GM12878 (cell line): Measurements from ENCODE around the gene ADD1. TPM values are rescaled to one million over a fixed set of nuclear protein-coding genes. Genes with fewer than 3 reads are reported as not detected.

ENCODE experiments used
- ASH2L ChIP-seq: fragments of 300-600, 200-600 bp; sonication (generic); IDR thresholded peaks from 2 replicates; pipeline ENCODE4 v1.6.1; 2017; ENCODE audit warnings: low read depth, mild to moderate bottlenecking, borderline replicate concordance
- BACH1 ChIP-seq: fragments of 450-650 bp; IDR thresholded peaks from 2 replicates; pipeline ENCODE4 v1.6.1; 2017; ENCODE audit warnings: mild to moderate bottlenecking, borderline replicate concordance
- CHD1 ChIP-seq: IDR thresholded peaks from 2 replicates; pipeline ENCODE4 v1.6.1; 2012; ENCODE audit warnings: low read depth, low read length, improper control_type of control experiment
- GABPA ChIP-seq: IDR thresholded peaks from 2 replicates; pipeline ENCODE4 v1.6.1; 2014; ENCODE audit warnings: antibody characterized with exemption, low read depth, mild to moderate bottlenecking, inconsistent platforms
- HDAC6 ChIP-seq: fragments of 200-600 bp; sonication (generic); IDR thresholded peaks from one replicate; pipeline ENCODE4 v1.8.0; 2017; ENCODE audit warnings: antibody characterized with exemption; ENCODE audit not compliant: unreplicated experiment
- MEF2A ChIP-seq: IDR thresholded peaks from 2 replicates; pipeline ENCODE4 v1.6.1; 2011; ENCODE audit warnings: low read depth, mild to moderate bottlenecking, low read length, moderate library complexity; ENCODE audit not compliant: insufficient read depth
- NR2F1 ChIP-seq: fragments of 450-650 bp; conservative IDR thresholded peaks from 2 replicates; pipeline ENCODE4 v1.6.1; 2017; ENCODE audit warnings: mild to moderate bottlenecking
- PML ChIP-seq: IDR thresholded peaks from 2 replicates; pipeline ENCODE4 v1.6.1; 2012; ENCODE audit warnings: low read length, inconsistent platforms
- SP1 ChIP-seq: IDR thresholded peaks from one replicate; pipeline ENCODE4 v1.6.1; 2011; ENCODE audit warnings: low read depth, low read length
- SREBF2 ChIP-seq: IDR thresholded peaks from 2 replicates; pipeline ENCODE4 v1.6.1; 2012; ENCODE audit warnings: mild to moderate bottlenecking, low read length
- STAT1 ChIP-seq: fragments of 450-650 bp; conservative IDR thresholded peaks from 2 replicates; pipeline ENCODE4 v1.6.1; 2014; ENCODE audit warnings: antibody characterized with exemption, mild to moderate bottlenecking
- TAF1 ChIP-seq: IDR thresholded peaks from 2 replicates; pipeline ENCODE4 v1.6.1; 2011; ENCODE audit warnings: mild to moderate bottlenecking, low read depth, low read length, borderline replicate concordance
- TARDBP ChIP-seq: IDR thresholded peaks from 2 replicates; pipeline ENCODE4 v1.6.1; 2016; ENCODE audit warnings: borderline replicate concordance
- TCF3 ChIP-seq: IDR thresholded peaks from 2 replicates; pipeline ENCODE4 v1.6.1; 2012; ENCODE audit warnings: low read depth, mild to moderate bottlenecking, low read length, borderline replicate concordance; ENCODE audit not compliant: insufficient read depth
- ZNF217 ChIP-seq: fragments of 450-650 bp; IDR thresholded peaks from 2 replicates; pipeline ENCODE4 v1.6.1; 2017; ENCODE audit warnings: antibody characterized with exemption, mild to moderate bottlenecking
- polyA plus RNA-seq, 11 experiments: library from polyadenylated mRNA; depleted of rRNA in 4 of 11; unstranded in 6 of 11; stranded (reverse) in 5 of 11; fragments of >200 nt; fragmentation: Nextera tagmentation in 4 of 11; fragmentation: Illumina TruSeq in 1 of 11; extraction: Ambion mirVana in 4 of 11; extraction: Trizol in 1 of 11; gene quantifications; 1 replicate in 1 of 11; 2 replicates in 10 of 11; pipeline versions ENCODE4 v1.2.1 to v1.2.3, GENCODE V29; 2011 to 2016; ENCODE audit warnings: inconsistent platforms in 2 of 11, missing spikeins in 2 of 11, low read depth in 1 of 11
- total RNA-seq, 4 experiments: library from RNA; depleted of rRNA in 3 of 4; stranded (reverse); fragments of >200 nt in 3 of 4; fragmentation: Illumina TruSeq in 1 of 4; extraction: Trizol in 1 of 4; gene quantifications; 2 replicates each; pipeline versions ENCODE4 v1.2.1 to v1.2.3, GENCODE V29; 2013 to 2021
- TF ChIP-seq, protein P1 (sequence below): fragments of 450-650 bp; IDR thresholded peaks from 2 replicates; pipeline ENCODE4 v1.6.1; 2017; ENCODE audit warnings: antibody characterized with exemption, mild to moderate bottlenecking, moderate library complexity
- TF ChIP-seq, protein P2 (sequence below): IDR thresholded peaks from 2 replicates; pipeline ENCODE4 v1.6.1; 2011; ENCODE audit warnings: low read depth, mild to moderate bottlenecking, low read length, moderate library complexity, borderline replicate concordance; ENCODE audit errors: extremely low read depth
- TF ChIP-seq, protein P3 (sequence below): IDR thresholded peaks from 2 replicates; pipeline ENCODE4 v1.6.1; 2012; ENCODE audit warnings: improper control_type of control experiment, low read depth, low read length; ENCODE audit not compliant: insufficient replicate concordance
- TF ChIP-seq, protein P4 (sequence below): fragments of 450-650 bp; IDR thresholded peaks from 2 replicates; pipeline ENCODE4 v1.6.1; 2017; ENCODE audit warnings: mild to moderate bottlenecking, moderate library complexity

The ADD1 gene
- total and polyA plus RNA-seq, 10 of the 15 experiments (the other 5 are each of a cell fraction or from before 2014, with no cell fraction given): 21.6 to 182 (median 105) TPM

DNA sequence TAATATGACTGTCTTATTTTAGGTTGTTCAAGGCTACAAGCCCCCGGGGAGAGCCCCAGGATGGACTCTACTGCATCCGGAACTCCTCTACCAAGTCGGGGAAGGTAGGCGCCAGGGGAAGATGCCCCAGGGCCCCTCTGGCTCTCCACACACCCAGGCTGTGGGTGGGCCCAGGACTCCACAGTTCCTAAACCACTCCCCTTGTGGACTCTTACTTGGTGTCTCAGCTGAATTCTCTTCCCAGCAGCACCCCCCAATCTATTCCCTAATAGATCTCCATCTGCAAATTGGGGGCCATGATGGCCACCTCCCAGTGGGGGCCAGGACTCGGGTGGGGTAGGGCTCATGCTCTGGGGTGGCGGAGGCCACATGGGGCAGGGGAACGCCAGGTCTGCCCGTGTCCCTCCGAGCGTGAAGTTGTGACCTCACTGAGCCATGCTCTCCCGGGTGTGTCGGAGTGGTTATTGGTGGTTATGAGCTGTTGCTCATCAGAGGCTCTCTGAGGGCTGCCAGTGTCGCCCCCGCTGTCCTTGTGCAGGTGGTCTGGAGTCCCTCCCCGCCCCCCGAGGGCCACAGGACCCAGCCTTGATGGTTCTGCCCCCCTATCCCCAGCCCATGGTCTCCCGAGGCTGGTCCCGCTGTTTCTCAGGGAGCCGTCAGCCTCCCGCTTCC lies 11.2 kb upstream of the ADD1 start (continued):
- TF ChIP-seq, protein P1, sequence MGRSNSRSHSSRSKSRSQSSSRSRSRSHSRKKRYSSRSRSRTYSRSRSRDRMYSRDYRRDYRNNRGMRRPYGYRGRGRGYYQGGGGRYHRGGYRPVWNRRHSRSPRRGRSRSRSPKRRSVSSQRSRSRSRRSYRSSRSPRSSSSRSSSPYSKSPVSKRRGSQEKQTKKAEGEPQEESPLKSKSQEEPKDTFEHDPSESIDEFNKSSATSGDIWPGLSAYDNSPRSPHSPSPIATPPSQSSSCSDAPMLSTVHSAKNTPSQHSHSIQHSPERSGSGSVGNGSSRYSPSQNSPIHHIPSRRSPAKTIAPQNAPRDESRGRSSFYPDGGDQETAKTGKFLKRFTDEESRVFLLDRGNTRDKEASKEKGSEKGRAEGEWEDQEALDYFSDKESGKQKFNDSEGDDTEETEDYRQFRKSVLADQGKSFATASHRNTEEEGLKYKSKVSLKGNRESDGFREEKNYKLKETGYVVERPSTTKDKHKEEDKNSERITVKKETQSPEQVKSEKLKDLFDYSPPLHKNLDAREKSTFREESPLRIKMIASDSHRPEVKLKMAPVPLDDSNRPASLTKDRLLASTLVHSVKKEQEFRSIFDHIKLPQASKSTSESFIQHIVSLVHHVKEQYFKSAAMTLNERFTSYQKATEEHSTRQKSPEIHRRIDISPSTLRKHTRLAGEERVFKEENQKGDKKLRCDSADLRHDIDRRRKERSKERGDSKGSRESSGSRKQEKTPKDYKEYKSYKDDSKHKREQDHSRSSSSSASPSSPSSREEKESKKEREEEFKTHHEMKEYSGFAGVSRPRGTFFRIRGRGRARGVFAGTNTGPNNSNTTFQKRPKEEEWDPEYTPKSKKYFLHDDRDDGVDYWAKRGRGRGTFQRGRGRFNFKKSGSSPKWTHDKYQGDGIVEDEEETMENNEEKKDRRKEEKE: no peak
- no peak for TF ChIP-seq MEF2A
- peak; percentile 56; the same call in 1 of the 2 replicates for TF ChIP-seq NR2F1
- no peak for TF ChIP-seq CHD1
- no peak for TF ChIP-seq SP1
- TF ChIP-seq SREBF2: no peak
- no peak for TF ChIP-seq TCF3
- TF ChIP-seq STAT1: no peak
- no peak for TF ChIP-seq TARDBP
- no peak for TF ChIP-seq BACH1
- TF ChIP-seq, protein P2, sequence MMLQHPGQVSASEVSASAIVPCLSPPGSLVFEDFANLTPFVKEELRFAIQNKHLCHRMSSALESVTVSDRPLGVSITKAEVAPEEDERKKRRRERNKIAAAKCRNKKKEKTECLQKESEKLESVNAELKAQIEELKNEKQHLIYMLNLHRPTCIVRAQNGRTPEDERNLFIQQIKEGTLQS: no peak
- TF ChIP-seq HDAC6: no peak
- TF ChIP-seq, protein P3, sequence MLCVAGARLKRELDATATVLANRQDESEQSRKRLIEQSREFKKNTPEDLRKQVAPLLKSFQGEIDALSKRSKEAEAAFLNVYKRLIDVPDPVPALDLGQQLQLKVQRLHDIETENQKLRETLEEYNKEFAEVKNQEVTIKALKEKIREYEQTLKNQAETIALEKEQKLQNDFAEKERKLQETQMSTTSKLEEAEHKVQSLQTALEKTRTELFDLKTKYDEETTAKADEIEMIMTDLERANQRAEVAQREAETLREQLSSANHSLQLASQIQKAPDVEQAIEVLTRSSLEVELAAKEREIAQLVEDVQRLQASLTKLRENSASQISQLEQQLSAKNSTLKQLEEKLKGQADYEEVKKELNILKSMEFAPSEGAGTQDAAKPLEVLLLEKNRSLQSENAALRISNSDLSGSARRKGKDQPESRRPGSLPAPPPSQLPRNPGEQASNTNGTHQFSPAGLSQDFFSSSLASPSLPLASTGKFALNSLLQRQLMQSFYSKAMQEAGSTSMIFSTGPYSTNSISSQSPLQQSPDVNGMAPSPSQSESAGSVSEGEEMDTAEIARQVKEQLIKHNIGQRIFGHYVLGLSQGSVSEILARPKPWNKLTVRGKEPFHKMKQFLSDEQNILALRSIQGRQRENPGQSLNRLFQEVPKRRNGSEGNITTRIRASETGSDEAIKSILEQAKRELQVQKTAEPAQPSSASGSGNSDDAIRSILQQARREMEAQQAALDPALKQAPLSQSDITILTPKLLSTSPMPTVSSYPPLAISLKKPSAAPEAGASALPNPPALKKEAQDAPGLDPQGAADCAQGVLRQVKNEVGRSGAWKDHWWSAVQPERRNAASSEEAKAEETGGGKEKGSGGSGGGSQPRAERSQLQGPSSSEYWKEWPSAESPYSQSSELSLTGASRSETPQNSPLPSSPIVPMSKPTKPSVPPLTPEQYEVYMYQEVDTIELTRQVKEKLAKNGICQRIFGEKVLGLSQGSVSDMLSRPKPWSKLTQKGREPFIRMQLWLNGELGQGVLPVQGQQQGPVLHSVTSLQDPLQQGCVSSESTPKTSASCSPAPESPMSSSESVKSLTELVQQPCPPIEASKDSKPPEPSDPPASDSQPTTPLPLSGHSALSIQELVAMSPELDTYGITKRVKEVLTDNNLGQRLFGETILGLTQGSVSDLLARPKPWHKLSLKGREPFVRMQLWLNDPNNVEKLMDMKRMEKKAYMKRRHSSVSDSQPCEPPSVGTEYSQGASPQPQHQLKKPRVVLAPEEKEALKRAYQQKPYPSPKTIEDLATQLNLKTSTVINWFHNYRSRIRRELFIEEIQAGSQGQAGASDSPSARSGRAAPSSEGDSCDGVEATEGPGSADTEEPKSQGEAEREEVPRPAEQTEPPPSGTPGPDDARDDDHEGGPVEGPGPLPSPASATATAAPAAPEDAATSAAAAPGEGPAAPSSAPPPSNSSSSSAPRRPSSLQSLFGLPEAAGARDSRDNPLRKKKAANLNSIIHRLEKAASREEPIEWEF: no peak
- no peak for TF ChIP-seq ZNF217
- TF ChIP-seq, protein P4, sequence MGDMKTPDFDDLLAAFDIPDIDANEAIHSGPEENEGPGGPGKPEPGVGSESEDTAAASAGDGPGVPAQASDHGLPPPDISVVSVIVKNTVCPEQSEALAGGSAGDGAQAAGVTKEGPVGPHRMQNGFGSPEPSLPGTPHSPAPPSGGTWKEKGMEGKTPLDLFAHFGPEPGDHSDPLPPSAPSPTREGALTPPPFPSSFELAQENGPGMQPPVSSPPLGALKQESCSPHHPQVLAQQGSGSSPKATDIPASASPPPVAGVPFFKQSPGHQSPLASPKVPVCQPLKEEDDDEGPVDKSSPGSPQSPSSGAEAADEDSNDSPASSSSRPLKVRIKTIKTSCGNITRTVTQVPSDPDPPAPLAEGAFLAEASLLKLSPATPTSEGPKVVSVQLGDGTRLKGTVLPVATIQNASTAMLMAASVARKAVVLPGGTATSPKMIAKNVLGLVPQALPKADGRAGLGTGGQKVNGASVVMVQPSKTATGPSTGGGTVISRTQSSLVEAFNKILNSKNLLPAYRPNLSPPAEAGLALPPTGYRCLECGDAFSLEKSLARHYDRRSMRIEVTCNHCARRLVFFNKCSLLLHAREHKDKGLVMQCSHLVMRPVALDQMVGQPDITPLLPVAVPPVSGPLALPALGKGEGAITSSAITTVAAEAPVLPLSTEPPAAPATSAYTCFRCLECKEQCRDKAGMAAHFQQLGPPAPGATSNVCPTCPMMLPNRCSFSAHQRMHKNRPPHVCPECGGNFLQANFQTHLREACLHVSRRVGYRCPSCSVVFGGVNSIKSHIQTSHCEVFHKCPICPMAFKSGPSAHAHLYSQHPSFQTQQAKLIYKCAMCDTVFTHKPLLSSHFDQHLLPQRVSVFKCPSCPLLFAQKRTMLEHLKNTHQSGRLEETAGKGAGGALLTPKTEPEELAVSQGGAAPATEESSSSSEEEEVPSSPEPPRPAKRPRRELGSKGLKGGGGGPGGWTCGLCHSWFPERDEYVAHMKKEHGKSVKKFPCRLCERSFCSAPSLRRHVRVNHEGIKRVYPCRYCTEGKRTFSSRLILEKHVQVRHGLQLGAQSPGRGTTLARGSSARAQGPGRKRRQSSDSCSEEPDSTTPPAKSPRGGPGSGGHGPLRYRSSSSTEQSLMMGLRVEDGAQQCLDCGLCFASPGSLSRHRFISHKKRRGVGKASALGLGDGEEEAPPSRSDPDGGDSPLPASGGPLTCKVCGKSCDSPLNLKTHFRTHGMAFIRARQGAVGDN: no peak
- TF ChIP-seq TAF1: no peak
- TF ChIP-seq GABPA: no peak
- TF ChIP-seq PML: no peak
- TF ChIP-seq ASH2L: no peak
